Mononuclear cell (primary cell): ENCODE measurements around the gene IL1RAPL2. TPM values are rescaled to one million over a fixed set of nuclear protein-coding genes. Genes with fewer than 3 reads are reported as not detected.
"Not testable (repeated sequence)": the region's sequence is repeated elsewhere in the genome, so short reads cannot be mapped to it uniquely, and the experiment has no call there.

Experiments used
- H3K27me3 ChIP-seq: 2 replicates; pipeline ENCODE4 v1.6.0; 2011; ENCODE audit warnings: low read length, control low read depth; ENCODE audit not compliant: insufficient read depth
- H3K4me1 ChIP-seq: 2 replicates; pipeline ENCODE4 v1.5.1; 2011; ENCODE audit warnings: mild to moderate bottlenecking, low read length, control low read depth; ENCODE audit not compliant: insufficient read depth
- H3K4me3 ChIP-seq: 2 replicates; pipeline ENCODE4 v1.5.1; 2011; ENCODE audit warnings: mild to moderate bottlenecking, low read length, moderate library complexity
- H3K9me3 ChIP-seq: 2 replicates; pipeline ENCODE4 v1.5.1; 2011; ENCODE audit warnings: low read depth, mild to moderate bottlenecking, control low read depth, low read length
- total RNA-seq: library from RNA; depleted of rRNA; stranded (reverse); fragments of >200 nt; gene quantifications from one replicate; pipeline ENCODE4 v1.2.3, GENCODE V29; 2012

IL1RAPL2 gene
- total RNA-seq, 1 donor: not detected

DNA sequence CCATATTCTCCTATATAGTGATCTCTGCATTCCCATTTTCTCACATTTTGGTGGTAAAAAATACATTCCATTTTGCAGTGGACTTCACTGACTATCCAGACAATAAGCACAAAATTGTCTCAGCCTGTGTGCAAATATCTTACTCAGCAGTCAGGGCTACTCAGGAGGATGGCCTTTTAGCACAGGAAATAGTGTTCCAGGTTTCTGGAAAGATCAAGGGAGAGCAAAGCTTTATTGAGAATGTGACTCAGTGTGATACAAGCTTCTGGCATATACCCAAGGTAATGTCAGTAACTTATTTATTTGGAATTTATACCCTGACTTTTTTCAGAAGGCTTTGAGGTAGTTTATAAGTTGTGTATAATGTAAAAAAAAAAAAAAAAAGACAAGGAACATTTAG is 421.1 kb downstream of the IL1RAPL2 start:
- Histone ChIP-seq H3K4me1 (no peaks in the 10 kb centered on the region), H3K4me3 (no peak overlapping the region), H3K27me3 (no peaks in the 10 kb centered on the region), H3K9me3 (no peaks in the 10 kb centered on the region)

DNA sequence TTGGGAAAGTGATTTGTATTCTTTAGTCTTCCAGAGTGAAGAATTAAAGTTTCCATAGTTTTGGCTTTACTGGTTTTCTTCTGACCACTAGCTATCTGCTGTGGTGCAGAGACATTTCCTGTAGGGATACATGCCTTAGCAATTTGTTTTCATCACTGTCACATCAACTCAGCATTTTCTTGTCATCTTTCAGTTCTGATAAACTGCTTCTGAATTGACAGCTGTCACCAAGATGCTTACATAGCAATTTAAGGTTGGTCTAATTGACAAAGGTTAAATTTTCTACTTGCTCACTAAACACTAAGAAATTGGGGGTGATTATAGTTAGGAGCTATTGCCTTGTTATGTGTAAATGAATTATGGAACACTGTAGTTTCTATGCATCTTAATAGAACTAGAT is 422.0 kb downstream of the IL1RAPL2 start:
- Histone ChIP-seq H3K27me3 (no peaks in the 10 kb centered on the region), H3K4me1 (no peaks in the 10 kb centered on the region), H3K9me3 (no peaks in the 10 kb centered on the region), H3K4me3 (no peak overlapping the region)

DNA sequence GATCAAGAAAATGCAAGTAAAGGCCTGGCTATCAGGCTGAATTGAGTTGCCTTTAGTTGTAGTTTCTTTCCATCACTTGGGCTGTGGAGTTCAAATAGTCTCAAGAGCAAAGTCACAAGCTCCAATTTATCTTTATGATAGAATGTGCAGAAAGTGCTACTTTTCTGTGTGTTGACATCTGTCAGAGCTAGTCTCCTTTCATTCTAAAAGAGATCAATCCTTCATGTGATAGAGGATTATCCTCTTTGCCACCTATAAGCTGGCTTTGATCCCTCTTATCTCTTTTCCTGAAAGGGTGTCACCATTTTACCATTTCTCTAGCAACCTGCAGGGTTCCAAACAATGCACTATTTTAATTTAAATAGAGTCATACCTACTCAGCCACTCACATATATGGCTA is 429.5 kb downstream of the IL1RAPL2 start:
- Histone ChIP-seq H3K27me3 (no peaks in the 10 kb centered on the region), H3K4me1 (no peaks in the 10 kb centered on the region), H3K9me3 (no peaks in the 10 kb centered on the region), H3K4me3 (no peak overlapping the region)

DNA sequence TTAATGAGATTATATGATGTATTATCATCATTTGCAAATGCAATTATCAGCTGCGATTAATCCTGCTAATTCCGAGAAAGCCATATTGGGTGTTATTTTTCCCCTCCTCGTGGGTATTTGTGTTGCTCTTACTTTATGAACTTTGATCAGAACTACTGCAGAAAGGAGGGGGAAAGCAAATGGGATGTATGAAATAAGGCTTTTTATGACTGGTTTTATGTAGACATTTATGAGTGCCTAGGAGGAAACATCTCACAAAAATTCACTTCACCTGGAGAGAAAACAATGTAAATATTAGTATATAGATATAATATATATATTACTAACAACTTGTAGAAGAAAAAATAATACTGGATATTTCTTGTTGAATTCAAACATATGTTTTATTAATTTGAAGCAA is 440.1 kb downstream of the IL1RAPL2 start:
- H3K9me3 ChIP-seq: no peaks in the 10 kb centered on the region
- H3K27me3 ChIP-seq: no peaks in the 10 kb centered on the region
- no peak overlapping the region for H3K4me3 ChIP-seq
- H3K4me1 ChIP-seq: no peaks in the 10 kb centered on the region

DNA sequence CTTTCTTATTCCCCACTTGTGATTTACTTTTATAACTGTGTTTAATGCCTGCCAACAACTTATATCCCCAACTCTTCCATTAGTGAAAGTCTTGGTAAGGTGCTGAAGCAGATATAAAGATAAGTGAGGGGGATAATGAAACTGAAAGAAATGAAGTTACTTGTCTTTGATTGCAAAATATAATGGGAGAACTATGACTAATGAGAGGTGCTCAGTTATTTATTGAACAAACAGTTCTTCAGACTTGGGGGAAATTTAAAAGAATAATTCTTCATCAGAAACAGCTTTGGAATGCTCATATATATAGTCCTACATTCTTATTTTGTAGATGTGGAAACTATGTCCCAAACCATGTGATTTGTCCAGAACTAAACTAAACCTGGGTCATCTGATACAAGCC is 441.0 kb downstream of the IL1RAPL2 start:
- H3K27me3 ChIP-seq: no peaks in the 10 kb centered on the region
- no peaks in the 10 kb centered on the region for H3K4me1 ChIP-seq
- H3K4me3 ChIP-seq: no peak overlapping the region
- H3K9me3 ChIP-seq: no peaks in the 10 kb centered on the region

DNA sequence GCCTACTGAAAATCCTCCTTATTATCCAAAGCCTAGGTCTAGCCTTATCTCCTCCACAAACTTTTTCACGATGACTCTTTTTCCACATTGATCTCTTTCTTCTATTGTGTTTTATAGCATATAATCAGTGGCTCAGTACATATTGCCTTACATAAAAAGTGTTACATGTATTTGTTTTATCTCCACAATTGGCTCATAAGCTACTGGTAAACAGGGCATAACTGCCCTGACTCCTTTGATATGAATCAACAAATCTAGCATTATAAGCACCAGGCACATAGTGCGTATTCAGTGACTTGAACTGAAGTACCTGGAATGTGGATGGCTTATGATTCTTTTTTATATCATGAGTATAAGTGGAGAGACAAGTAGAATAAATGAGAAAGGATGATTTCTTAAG is 447.7 kb downstream of the IL1RAPL2 start:
- H3K4me1 ChIP-seq: no peaks in the 10 kb centered on the region
- no peaks in the 10 kb centered on the region for H3K9me3 ChIP-seq
- H3K27me3 ChIP-seq: no peaks in the 10 kb centered on the region
- H3K4me3 ChIP-seq: no peak overlapping the region

DNA sequence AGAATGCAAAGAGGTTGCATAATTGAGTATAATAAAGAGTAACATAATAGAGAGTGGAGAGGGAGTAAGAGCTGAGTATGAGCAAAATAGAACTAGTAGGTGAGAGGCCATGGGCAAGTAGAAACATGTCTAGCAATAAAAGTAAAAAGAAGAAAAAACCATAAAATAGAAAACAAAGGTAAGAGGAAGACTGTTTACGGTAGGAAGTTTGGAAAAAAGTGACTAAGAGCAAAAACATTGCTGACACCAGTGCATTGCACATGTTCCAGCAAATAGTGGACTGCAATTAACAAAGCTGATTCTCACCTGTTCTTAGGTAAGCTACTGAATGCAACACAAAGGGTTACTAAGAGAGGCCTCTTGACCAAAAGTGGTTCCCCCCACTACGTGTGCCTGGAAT is 451.6 kb downstream of the IL1RAPL2 start:
- H3K27me3 ChIP-seq: no peaks in the 10 kb centered on the region
- no peak overlapping the region for H3K4me3 ChIP-seq
- H3K9me3 ChIP-seq: no peaks in the 10 kb centered on the region
- no peaks in the 10 kb centered on the region for H3K4me1 ChIP-seq

DNA sequence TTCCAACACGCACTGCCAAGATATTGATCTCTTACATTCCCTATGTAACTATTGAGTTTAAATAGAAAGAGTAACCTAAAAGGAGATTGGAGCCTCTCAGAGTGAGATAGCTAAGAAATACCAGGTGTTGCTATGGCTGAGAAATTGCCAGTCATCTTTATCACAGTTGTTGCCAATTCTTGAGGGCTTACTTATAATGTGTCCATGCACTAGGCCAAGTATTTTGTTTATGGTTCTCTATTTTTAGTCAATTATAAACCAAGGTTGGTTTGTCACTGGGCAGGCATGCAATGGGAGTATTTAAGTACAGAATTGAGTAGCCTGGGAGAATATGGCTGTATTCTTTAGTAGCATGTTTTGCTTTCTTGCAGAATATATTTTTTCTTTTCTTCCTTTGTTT is 452.9 kb downstream of the IL1RAPL2 start:
- H3K4me1 ChIP-seq: no peaks in the 10 kb centered on the region
- no peak overlapping the region for H3K4me3 ChIP-seq
- H3K9me3 ChIP-seq: no peaks in the 10 kb centered on the region
- no peaks in the 10 kb centered on the region for H3K27me3 ChIP-seq

DNA sequence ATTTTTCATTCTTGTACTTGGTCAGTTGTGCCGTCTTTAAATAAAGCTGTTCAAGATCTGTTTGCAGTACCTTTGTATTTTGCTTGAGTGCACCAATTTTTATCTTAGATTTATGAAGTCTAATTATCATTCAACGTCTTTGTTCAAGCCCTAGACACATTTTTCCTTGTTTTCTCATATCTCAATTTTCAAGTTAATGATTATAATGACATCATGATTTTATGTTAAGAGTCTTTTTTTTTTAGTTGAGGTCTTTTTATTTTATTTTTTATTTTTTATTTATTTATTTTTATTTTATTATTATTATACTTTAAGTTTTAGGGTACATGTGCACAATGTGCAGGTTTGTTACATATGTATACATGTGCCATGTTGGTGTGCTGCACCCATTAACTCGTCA is 463.0 kb downstream of the IL1RAPL2 start:
- H3K4me3 ChIP-seq, H3K27me3 ChIP-seq, H3K9me3 ChIP-seq, H3K4me1 ChIP-seq: not testable (repeated sequence)

DNA sequence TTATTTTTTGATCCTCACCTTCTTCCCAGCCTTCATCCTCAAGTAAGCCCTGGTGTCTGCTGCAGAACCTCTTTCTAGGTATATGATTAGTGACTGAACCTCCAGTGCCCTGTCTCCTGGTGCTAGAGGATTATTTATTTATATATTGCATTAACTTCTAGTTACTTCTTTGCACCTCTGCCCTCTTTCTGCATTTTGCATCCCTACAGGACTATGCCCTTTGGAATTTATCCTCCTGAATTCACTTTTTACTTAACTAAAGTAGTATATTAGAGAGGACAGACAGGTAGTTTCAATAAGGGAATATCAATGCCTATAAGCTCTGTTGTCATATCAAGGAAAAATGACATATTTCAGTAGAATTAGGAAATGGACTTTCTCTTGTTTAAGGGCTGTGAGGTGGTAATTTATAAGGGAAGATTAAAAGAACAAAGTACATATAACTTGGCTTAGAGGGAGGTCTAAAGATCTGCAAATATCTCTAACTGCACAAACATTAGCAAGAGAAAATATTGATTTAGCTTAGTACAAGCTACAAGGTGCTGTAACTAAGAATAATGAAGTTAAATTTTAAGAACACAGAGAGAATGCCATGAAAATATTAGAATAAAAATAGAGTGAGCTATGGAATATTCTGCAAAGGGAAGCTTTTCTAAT is 472.8 kb downstream of the IL1RAPL2 start:
- H3K27me3 ChIP-seq: no peaks in the 10 kb centered on the region
- no peaks in the 10 kb centered on the region for H3K9me3 ChIP-seq
- no peak overlapping the region for H3K4me3 ChIP-seq
- H3K4me1 ChIP-seq: no peaks in the 10 kb centered on the region

DNA sequence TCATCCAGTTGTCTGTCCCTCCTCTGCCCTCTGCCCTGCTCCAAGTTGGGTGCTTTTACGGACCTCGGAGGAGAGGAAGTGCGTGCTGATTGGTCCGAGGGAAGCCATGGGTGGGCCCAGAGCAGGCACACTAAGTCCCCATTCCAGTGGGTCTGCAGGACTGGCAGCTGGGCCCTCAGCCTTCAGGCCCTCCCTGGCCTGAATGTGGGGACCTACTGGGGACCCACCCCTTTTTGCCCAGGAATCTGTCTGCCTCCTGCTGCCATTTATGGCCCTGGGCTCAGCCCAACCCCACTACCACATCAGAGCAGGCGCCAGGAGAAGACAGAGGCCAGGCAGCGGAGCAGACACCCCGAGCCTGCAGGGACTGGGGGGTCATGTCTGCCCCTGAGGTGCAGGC is 484.9 kb downstream of the IL1RAPL2 start:
- H3K27me3 ChIP-seq: no peaks in the 10 kb centered on the region

DNA sequence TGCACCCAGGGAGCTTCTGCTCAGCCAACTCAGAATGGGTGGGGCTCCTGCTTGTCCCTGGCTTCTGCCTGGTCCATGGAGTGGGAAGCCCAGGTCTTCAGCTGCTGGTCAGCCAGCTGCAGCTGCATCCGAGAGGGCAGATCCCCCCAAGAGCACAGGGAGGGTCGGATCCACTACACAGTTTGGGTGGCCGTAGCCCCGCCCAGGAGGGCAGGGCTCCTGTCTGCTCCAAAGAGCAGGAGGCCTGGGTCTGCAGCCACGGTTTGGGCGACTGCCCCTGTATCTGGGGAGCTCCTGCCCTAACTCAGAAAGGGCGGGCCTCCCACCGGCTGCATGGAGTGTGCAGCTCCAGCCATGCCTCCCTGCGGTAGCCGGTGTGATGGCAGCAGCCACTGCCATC is 485.4 kb downstream of the IL1RAPL2 start:
- Histone ChIP-seq H3K9me3 (no peaks in the 10 kb centered on the region), H3K27me3 (no peaks in the 10 kb centered on the region), H3K4me1 (no peaks in the 10 kb centered on the region), H3K4me3 (no peak overlapping the region)

More for the DNA sequence above, 484.9 kb downstream of the IL1RAPL2 start:
- Histone ChIP-seq H3K4me1 (no peaks in the 10 kb centered on the region), H3K4me3 (no peak overlapping the region), H3K9me3 (no peaks in the 10 kb centered on the region)

DNA sequence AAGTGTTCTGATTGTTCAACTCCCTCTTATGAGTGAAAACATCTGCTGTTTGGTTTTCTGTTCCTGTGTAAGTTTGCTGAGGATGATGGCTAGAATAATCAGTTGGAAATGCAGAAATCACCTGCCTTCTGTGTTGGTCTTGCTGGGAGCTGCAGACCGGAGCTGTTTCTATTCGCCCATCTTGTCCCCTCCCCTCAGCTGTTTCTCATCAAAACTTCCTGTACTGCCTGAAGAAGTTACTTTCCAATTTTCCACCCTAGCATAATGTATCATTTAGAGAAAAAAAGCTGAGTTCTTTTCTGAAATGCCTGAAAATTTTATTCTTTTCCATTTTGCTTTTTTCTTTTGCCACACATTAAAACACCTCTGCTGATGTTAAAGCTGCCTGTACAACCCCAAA is 486.9 kb downstream of the IL1RAPL2 start:
- Histone ChIP-seq H3K27me3 (no peaks in the 10 kb centered on the region), H3K4me3 (no peak overlapping the region), H3K9me3 (no peaks in the 10 kb centered on the region), H3K4me1 (no peaks in the 10 kb centered on the region)

DNA sequence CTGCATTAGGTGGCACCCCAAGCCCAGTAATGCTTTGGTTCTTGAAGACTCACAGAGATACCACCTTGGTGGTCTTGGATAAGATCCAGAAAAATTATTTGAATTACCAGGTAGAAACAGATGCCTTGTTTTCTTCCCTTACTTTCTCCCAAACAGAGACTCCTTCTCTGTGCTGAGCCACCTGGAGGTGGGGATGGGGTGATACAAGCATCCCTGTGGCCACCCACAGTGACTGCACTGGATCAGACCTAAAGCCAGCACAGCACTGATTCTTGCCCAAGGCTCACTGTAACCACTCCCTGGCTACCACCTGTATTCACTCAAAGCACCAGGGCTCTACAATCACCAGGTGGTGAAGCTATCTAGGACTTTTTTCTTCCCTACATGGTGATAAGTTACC is 497.7 kb downstream of the IL1RAPL2 start:
- Histone ChIP-seq H3K9me3 (no peaks in the 10 kb centered on the region), H3K4me1 (no peaks in the 10 kb centered on the region), H3K4me3 (no peak overlapping the region), H3K27me3 (no peaks in the 10 kb centered on the region)

DNA sequence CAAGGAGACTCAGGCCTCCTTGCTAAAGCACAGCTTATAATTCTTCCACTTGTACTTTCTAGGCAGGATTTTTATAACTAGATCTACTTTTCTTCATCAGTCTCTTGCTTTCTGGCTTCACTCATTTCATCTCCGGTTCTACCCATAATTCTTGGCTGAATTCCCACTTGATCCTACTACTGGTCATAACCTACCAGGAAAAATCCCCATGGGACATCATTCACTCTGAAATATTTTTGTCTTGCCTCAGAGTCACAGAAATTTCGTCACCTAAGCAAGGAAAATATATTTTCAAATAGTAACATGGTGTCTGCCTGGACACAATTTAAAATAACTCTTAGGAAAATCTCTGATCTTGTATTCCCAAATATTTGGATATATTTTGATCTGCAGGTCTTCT is 532.2 kb downstream of the IL1RAPL2 start:
- H3K4me3 ChIP-seq: no peak overlapping the region
- H3K4me1 ChIP-seq: no peaks in the 10 kb centered on the region
- H3K27me3 ChIP-seq: no peaks in the 10 kb centered on the region
- H3K9me3 ChIP-seq: no peaks in the 10 kb centered on the region

DNA sequence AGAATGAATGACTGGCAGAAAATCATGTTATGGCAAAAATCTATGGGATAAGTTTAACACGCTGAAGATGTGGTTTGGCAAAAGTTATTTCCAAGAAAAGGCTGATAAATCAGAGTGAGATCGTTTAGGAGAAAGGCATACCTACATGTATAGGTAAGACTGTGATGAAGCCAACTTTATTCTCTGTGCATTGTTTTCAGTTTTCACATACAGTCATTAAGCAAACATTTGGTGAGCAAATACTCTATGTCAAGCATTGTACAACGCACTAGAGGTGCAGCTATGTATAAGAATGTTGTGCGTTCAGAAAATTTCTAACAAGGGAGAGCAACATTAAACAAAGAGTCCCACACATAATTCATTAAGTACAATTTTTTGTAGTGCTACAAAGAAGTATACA is 532.8 kb downstream of the IL1RAPL2 start:
- no peaks in the 10 kb centered on the region for H3K9me3 ChIP-seq
- no peaks in the 10 kb centered on the region for H3K4me1 ChIP-seq
- H3K4me3 ChIP-seq: no peak overlapping the region
- no peaks in the 10 kb centered on the region for H3K27me3 ChIP-seq
